ENCODE measurements around the gene LRRC49.
"Not testable (repeated sequence)": the region's sequence is repeated elsewhere in the genome, so short reads cannot be mapped to it uniquely, and the experiment has no call there.

Gene LRRC49

GRCh38 chr15:70867911-70868467 is 24.6 kb upstream of the LRRC49 start:
- no peak for DNase-seq (ENCODE audit: low read depth, low spot score)

- no peak for DNase-seq (ENCODE audit: low read depth, low spot score)
These were observed 23.3 kb upstream of the LRRC49 start for GRCh38 chr15:70869346-70869745.

- no peak for DNase-seq (ENCODE audit: low read depth, low spot score)
These were observed 22.6 kb upstream of the LRRC49 start for GRCh38 chr15:70870051-70870450.

GRCh38 chr15:70871490-70871889 is 21.1 kb upstream of the LRRC49 start:
- not testable (repeated sequence) for DNase-seq (ENCODE audit: low read depth, low spot score)

- no peak for DNase-seq (ENCODE audit: low read depth, low spot score)
These were observed 19.2 kb upstream of the LRRC49 start for GRCh38 chr15:70873232-70874054.

- DNase-seq (ENCODE audit: low read depth, low spot score): no peak
These were observed 17.4 kb upstream of the LRRC49 start for GRCh38 chr15:70875001-70875782.

- DNase-seq (ENCODE audit: low read depth, low spot score): no peak
These were observed 16.6 kb upstream of the LRRC49 start for GRCh38 chr15:70876011-70876410.

- DNase-seq (ENCODE audit: low read depth, low spot score): no peak
These were observed 15.9 kb upstream of the LRRC49 start for GRCh38 chr15:70876683-70877082.

GRCh38 chr15:70879401-70879800 is 13.2 kb upstream of the LRRC49 start:
- no peak for DNase-seq (ENCODE audit: low read depth, low spot score)

- DNase-seq (ENCODE audit: low read depth, low spot score): no peak
These were observed 11.8 kb upstream of the LRRC49 start for GRCh38 chr15:70880781-70881180.

GRCh38 chr15:70882361-70882760 is 10.3 kb upstream of the LRRC49 start:
- no peak for DNase-seq (ENCODE audit: low read depth, low spot score)

GRCh38 chr15:70892912-70893560 is 410 bp downstream of the LRRC49 start:
- DNase-seq (ENCODE audit: low read depth, low spot score): no peak

- DNase-seq (ENCODE audit: low read depth, low spot score): no peak
These were observed 9.5 kb downstream of the LRRC49 start for GRCh38 chr15:70902107-70902506.

- no peak for DNase-seq (ENCODE audit: low read depth, low spot score)
These were observed 14.2 kb downstream of the LRRC49 start for GRCh38 chr15:70906842-70907241.

GRCh38 chr15:70907784-70908471 is 15.3 kb downstream of the LRRC49 start:
- DNase-seq (ENCODE audit: low read depth, low spot score): no peak

- no peak for DNase-seq (ENCODE audit: low read depth, low spot score)
These were observed 18.3 kb downstream of the LRRC49 start for GRCh38 chr15:70910958-70911357.

GRCh38 chr15:70912187-70912586 is 19.6 kb downstream of the LRRC49 start:
- DNase-seq (ENCODE audit: low read depth, low spot score): no peak

- DNase-seq (ENCODE audit: low read depth, low spot score): no peak
These were observed 23.9 kb downstream of the LRRC49 start for GRCh38 chr15:70916531-70916930.

- DNase-seq (ENCODE audit: low read depth, low spot score): no peak
These were observed 25.3 kb downstream of the LRRC49 start for GRCh38 chr15:70917955-70918354.

GRCh38 chr15:70920981-70921696 is 28.5 kb downstream of the LRRC49 start:
- DNase-seq (ENCODE audit: low read depth, low spot score): no peak

- no peak for DNase-seq (ENCODE audit: low read depth, low spot score)
These were observed 29.5 kb downstream of the LRRC49 start for GRCh38 chr15:70922119-70922518.
